GM10248 (cell line): ENCODE measurements around the gene SIRPB2.

Source experiments
- CTCF ChIA-PET: fragments of 300-600 bp; sonication (Branson Sonifier 250); formaldehyde crosslinking; extraction: SDS; loops from one replicate; lab custom pipeline; 2021; ENCODE audit warnings: antibody characterized with exemption; lab: Yijun Ruan, JAX
- POLR2A ChIA-PET: fragments of 350-650 bp; sonication (Branson Sonifier 250); formaldehyde crosslinking; extraction: SDS; loops from one replicate; lab custom pipeline; 2020; ENCODE audit warnings: antibody characterized with exemption; lab: Yijun Ruan, JAX
- DNase-seq: peaks from one replicate; pipeline ENCODE4 v3.0.0; 2012; ENCODE audit errors: extremely low spot score
- TF ChIP-seq, protein P1 (sequence below): IDR thresholded peaks from 2 replicates; pipeline ENCODE4 v1.5.1; 2012; ENCODE audit warnings: mild to moderate bottlenecking, low read depth; ENCODE audit errors: extremely low read depth, missing control alignments, control extremely low read depth

SIRPB2 gene

DNA sequence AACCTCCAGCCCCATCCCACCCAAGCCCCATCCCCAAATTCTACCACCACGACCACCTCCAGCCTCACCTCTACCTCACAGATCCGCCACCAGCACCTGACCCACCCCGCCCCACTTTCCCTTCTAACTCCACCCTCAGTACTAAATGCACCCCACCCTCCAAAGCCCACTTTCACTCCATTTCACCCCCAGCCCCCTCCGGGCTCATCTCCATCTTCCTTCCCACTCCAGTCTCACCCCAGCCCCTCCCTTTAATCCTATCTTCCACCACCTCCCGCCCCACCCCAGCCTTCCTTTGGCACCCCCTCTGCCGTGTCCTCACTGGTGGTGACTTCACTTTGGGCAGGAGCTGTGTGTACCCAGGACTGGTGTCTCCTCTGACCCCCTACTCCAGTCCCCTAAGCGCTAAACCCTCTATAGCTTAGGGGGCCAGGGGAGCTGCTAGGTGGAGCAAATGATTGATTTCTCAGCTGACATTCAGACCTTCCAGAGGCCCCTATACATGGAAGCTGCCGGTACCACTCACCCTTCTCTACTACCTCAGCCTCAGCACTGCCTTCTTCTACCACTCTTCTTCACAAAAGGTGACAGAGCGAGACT, 21.8 kb downstream of the SIRPB2 start:
- POLR2A ChIA-PET = interaction anchor here (0.6 kb wide), 1 partner anchor 1632 kb away, joined by 3 read pairs; no protein-coding TSS in a partner anchor

DNA sequence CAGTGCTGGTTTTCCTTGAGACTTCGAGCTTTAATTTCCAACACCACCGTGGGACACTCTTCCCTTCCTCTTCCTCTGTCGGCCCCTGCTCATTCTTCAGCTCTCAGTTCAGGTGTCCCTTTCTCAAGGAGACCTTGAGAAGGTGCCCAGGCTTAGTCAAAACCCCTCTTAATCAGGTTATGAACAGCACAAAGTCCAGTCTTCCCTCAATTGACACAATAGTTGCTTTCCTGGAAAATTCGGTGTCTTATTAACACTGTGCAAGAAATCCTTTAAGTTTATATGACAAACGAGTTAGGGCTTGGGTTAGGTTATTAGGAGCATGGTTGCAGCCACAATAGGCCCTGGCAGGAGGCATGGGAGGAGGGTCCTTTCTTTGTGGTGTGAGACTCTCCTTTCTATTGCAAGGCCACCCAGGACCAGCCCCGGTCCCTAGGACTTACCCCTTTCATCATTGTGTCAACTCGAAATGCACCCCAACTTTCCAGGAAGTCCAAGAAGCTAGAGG, 23.0 kb downstream of the SIRPB2 start:
- CTCF ChIA-PET = interaction anchor here (1.1 to 4.2 kb wide), 19 partner anchors 9 to 329 kb away, joined by 3 to 44 read pairs (median 7); no protein-coding TSS in a partner anchor
- POLR2A ChIA-PET = no interaction called here
- DNase-seq = no peak
- TF ChIP-seq, protein P1, sequence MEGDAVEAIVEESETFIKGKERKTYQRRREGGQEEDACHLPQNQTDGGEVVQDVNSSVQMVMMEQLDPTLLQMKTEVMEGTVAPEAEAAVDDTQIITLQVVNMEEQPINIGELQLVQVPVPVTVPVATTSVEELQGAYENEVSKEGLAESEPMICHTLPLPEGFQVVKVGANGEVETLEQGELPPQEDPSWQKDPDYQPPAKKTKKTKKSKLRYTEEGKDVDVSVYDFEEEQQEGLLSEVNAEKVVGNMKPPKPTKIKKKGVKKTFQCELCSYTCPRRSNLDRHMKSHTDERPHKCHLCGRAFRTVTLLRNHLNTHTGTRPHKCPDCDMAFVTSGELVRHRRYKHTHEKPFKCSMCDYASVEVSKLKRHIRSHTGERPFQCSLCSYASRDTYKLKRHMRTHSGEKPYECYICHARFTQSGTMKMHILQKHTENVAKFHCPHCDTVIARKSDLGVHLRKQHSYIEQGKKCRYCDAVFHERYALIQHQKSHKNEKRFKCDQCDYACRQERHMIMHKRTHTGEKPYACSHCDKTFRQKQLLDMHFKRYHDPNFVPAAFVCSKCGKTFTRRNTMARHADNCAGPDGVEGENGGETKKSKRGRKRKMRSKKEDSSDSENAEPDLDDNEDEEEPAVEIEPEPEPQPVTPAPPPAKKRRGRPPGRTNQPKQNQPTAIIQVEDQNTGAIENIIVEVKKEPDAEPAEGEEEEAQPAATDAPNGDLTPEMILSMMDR = no peak

More for the DNA sequence above, 21.8 kb downstream of the SIRPB2 start:
- CTCF ChIA-PET = interaction anchor here (1.0 to 4.2 kb wide), 8 partner anchors 10 to 157 kb away, joined by 3 to 44 read pairs (median 10); no protein-coding TSS in a partner anchor
- DNase-seq = no peak
- TF ChIP-seq, protein P1 = no peak

DNA sequence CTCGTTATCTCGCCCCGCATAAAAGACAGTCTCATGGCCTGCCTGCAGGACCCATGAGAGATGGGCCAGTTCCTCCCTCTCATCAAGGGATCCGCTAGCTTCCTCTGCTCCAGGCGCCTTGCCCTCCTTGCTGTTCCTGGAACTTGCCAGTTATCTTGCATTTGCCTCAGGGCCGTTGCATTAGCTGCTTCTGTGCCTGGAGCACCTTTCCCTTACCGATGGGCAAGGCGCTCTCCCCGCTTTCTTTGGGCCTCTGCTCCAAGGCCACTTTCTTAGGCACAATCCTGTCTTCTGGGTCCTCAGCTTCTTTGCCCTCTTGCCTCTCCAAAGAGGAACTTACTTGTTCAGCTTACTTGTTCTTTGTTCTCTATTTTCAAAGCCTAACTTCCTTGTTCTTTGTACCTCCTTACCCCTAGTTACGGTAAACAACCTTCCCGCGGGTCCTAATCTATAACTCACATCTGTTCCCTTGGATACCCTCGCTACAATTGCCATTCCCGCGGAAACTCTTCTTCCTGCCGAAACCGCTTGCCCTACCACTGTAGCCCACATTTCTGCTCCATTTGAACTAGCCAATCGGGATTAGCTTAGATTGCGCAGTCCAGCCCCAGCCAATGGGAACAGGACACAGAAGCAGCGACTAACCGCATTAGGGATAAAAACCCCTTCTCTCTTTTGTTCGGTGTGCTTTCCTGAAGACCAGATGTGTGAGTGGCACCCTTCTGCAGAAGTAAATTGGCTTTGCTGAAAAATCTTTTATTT, 23.7 kb downstream of the SIRPB2 start:
- POLR2A ChIA-PET = interaction anchor here (1.3 kb wide), 1 partner anchor 142 kb away, joined by 3 read pairs; no protein-coding TSS in a partner anchor
- DNase-seq = no peak
- CTCF ChIA-PET = interaction anchor here (1.1 to 4.2 kb wide), 30 partner anchors 9 to 330 kb away, joined by 3 to 44 read pairs (median 5); no protein-coding TSS in a partner anchor
- TF ChIP-seq, protein P1 = no peak

DNA sequence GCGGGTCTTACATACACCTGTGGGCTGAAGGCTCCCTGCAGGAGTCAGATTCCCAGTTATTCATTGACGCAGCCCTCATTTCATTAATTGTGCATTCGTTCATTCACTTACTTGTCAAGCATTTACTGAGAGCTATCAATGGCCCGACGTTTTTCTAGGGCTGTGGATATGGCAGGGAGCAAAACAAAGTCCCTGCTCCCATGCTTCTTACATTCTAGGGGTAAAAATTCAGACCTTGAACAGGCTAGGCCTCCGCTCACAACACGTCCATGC, 24.2 kb downstream of the SIRPB2 start:
- POLR2A ChIA-PET = interaction anchor here (1.3 kb wide), 1 partner anchor 141 kb away, joined by 3 read pairs; no protein-coding TSS in a partner anchor
- CTCF ChIA-PET = interaction anchor here (0.7 to 4.2 kb wide), 29 partner anchors 8 to 330 kb away, joined by 3 to 44 read pairs (median 5); no protein-coding TSS in a partner anchor
- no peak for DNase-seq
- TF ChIP-seq, protein P1 = no peak

DNA sequence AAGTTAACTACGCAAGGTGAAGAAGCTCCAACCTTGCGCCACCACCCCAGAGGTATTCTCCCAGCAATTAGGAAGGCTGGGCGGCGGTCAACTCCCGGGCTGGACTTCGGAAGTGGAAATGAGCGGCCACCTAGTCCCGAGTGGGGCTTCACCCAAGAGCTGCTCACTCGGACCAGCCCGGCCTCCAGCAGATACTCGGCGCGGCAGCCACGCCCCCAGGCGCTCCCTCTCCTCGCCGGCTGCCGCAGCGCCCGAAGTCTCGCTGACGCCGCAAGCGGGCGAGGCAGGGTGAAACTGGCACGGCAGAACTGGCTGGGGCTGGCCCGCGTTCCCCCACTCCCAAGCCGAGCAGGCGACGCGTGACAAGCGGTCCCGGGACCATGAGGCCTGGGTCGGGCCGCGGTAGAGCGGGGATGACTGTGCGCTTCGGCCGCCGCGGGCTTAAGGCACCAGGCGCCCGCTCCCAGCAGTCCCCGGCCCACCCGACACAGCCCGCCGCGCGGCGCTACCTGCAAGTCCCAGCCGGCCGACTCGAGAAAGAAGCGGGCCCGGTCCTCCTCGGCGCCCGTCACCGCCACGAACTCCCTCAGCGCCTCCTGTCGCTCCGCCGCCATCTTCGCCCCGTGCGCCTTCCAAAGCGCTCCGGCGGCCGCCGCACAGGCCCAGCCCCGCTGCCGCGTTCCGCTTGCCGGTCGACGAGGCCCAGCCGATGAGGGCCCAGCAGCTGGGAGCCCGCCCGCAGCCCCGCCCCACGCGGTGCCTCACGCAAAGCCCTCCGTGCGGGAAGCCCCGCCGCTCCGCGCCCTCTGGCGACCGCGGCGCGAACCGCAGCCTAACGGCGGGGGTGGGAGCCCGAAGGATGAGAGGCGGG, 24.8 kb downstream of the SIRPB2 start, which contains the start of gene NSFL1C:
Gene NSFL1C, minus strand, starts transcription at position 639 of the 871 bp plus-strand sequence. Its CDS starts 25 bp downstream, at position 614.
- CTCF ChIA-PET = interaction anchor here (0.7 to 4.2 kb wide), 26 partner anchors 10 to 331 kb away, joined by 3 to 44 read pairs (median 4); no protein-coding TSS in a partner anchor
- peak; percentile 96 for DNase-seq
- TF ChIP-seq, protein P1 = peak; percentile 97
- POLR2A ChIA-PET = interaction anchor here (1.3 kb wide), 1 partner anchor 141 kb away, joined by 3 read pairs; no protein-coding TSS in a partner anchor
